Skin of body (tissue), 2 donors: ENCODE results near the gene JPT1. TPM values are rescaled to one million over a fixed set of nuclear protein-coding genes. Genes with fewer than 3 reads are reported as not detected.
A peak's percentile ranks its signal among the peaks of the same experiment; 100 is the strongest.
"Not testable (repeated sequence)": the region's sequence is repeated elsewhere in the genome, so short reads cannot be mapped to it uniquely, and the experiment has no call there.

Experiments
- DNase-seq: peaks from one replicate; lab custom pipeline; 2025; lab: John Stamatoyannopoulos, UW
- total RNA-seq: library from RNA; depleted of rRNA; stranded (reverse); fragments of >200 nt; gene quantifications from one replicate; pipeline ENCODE4 v1.2.3, GENCODE V29; 2014

Gene JPT1
- total RNA-seq, 1 donor from 2014 or later, result 27.9 TPM

DNA sequence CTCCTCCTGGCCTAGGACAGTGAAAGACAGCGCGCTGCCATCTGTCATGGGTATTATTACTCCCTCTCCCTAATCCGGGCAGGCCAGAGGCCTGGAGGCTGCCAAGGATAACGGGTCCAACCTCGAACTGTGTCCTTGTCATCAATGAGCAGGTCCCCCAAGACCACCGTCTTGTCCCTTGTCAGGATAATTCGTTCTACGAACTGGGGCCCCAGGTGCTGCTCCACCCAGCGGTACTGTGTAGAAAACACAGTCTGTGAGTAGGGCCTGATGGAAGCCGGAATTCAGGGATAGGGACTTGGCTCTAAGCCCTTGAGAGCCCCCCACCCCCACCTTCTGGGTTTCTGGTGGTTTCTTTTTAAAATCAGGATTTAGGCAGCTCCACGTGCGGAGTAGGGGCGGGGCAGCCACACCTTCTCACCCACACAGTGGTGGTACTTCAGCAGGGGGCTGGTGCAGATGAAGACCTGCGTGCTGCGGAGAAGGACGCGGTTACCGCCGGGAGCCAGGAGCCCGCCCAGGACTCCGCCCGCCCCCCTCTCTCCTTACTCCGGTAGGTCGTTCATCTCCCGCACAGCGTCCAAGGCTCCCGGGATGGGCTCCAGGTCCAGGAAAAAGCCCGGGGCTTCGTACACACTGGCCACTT lies 23.6 kb downstream of the JPT1 start:
- peak; percentile 47 for DNase-seq

DNA sequence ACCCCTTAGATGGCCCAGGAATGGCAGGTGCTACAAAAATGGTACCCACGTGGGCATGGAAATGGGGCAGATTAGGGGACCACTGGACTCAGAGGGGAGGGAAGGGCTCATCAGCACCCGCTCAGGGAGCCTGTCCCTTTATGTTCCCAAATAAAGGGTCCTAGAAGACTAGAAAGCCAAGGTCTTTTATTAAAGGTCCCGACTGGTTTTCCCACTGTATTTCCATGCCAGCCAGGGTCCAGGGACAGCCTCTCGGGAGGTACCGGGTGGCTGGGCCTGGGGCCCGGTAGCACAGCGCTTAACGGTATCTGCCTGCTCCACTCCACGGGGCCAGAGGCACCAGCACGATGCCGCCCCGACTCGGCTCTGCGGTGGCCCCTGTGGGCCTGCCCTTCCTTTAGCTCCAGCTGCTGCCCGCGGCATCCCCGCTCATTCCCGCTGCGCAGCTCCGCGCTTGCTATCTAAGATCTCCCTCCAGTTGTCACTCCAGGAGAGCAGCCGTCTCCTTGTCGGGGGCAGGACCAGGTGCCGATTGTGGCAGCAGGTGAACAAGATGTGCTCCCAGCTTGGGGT lies 24.2 kb downstream of the JPT1 start:
- no peak for DNase-seq

DNA sequence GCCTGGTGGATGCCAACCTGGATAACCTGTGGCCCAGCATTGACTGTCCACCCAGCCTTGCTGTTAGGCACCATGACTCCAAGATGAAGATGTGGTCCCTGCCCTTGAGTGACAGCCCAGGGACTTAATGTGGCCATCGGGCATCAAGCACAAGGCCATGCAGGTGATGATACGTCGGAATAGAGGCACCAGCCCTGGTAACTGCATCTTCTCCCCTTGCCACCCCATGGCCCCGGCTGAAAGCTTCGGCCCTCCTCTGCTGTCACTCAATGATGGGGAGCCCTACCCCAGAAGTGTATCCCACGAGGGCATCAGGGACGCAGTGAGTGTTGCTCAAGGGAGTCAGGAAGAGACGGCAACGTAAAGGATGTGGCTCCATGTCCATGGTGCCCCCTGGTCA lies 24.7 kb downstream of the JPT1 start:
- no peak for DNase-seq

DNA sequence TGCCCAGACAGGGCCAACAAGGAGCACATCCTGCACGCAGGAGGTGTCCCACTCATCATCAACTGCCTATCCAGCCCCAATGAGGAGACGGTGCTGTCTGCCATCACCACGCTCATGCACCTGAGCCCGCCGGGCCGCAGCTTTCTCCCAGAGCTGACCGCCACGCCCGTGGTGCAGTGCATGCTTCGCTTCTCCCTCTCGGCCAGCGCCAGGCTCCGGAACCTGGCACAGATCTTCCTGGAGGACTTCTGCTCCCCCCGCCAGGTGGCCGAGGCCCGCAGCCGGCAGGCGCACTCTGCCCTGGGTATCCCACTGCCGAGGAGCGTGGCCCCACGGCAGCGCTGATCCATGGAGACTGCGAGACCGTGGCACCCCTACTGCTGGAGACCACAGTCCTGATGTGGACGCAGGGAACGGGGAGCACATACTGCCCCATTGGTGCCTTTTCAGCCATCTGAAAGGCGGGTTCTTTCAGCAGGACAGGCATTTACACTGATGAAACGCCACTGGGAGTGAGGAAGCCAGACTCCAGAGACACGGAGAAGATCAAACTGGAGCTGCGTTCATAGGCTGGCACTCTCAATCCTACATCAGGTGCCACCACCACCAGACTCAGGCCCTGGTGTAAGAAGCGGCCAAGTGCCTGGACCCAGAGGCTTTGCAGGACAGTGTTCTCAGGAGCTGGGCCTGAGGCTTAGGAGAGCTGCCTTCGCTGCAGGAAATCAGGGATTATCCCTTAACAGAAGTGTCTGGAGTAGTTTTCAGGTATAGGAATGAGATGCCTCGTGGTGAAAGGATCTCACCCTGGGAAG lies 25.4 kb downstream of the JPT1 start:
- no peak for DNase-seq

DNA sequence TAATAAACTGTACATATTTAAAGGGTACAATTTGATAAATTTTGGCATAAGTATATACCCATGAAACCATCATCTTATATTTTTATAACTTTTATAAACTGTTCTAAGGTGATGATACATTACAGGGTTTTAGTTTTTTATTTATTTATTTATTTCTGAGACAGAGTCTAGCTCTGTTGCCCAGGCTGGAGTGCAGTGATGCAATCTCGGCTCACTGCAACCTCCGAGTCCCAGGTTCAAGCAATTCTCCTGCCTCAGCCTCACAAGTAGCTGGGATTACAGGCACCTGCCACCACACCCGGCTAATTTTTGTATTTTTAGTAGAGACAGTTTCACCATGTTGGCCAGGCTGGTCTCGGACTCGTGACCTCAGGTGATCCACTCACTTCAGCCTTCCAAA lies 26.4 kb downstream of the JPT1 start:
- DNase-seq, result not testable (repeated sequence)

DNA sequence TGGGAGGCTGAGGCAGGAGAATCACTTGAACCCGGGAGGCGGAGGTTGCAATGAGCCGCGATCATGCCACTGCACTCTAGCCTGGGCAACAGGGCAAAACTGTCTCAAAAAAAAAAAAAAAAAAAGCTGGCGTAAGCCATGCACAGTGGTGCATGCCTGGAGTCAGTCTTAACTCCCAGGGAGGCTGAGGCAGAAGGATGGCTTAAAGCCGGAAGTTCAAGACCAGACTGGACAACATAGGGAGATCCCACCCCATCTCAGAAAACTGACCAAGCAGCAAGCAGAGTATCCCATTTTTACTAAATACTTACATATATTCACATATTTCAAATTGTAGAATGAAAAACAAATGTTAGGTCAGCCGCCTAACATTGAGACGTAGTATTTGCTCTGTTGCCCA lies 27.4 kb downstream of the JPT1 start:
- no peak for DNase-seq

DNA sequence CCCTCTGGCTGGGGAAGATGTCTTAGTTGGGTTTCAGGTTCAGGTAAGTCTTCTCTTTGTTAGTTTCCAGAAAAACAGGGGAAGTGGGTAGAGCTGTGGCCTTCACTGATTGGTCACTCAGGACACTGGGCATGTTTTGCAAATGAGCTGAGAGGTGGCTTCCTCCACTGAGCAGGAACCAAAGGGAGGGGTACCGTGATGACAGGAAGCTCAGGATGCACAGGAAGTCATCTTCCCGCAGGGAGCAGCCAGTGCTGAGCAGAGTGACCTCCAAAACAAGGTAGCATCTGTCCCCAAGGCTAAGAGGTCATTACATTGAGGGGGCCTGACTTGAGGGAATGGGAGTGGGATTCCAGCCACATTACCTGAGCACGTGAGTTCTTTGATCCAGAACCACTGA lies 28.3 kb downstream of the JPT1 start:
- DNase-seq, result no peak

DNA sequence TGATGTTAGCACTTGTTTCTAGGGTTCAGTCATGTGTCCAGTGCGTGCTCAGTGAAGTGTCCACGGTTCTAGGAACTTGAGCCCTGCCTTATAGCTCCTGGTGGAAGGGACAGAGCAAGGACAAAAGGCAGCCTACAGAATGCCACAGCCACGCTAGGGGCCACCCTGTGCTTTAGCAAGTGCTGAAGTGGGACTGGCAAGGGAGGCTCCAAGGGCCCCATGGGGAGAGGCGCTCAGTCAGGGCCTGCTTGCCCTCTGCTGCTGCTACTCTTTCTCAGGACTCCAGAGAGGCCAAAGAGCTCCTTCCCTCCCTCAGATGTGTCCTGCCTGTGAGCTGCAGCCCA lies 29.5 kb downstream of the JPT1 start:
- no peak for DNase-seq

DNA sequence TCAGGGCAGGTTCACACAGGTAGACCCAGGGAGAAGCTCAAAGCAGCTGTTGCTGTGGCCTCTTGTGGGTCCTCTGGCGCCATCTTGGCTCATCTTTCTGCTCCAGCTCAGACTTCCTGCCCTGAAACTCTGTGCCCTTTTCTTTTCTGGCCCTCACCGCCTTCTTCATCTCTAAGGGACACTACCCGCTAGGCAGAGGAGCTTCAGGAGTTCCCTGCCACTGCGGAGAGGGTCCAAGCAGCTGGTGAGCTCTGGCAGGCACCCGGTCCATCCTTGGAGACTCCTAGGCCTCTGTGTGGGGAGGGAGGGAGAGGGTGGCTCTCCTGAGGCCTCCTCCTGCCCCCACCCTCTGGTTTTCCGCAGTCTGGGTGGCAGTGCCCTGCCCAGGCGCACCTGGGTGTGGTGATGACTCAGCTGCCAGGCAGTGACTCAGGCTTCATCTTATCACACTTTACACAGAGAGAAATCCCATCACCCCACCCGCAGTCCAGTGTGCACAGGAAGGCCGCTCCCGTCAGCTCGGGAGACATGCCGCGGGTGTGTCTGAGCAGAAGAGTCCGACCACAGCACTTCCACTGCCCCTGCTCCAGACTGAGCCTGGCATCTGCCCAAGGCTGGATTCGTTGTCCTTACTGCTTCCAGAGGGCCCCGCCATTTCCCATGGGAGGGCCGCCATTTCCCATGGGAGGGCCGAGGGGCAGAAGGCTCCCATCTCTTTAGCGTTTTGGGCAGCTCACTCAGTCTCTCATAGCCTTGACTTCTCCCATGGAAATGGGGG lies 30.1 kb downstream of the JPT1 start:
- DNase-seq, result no peak

DNA sequence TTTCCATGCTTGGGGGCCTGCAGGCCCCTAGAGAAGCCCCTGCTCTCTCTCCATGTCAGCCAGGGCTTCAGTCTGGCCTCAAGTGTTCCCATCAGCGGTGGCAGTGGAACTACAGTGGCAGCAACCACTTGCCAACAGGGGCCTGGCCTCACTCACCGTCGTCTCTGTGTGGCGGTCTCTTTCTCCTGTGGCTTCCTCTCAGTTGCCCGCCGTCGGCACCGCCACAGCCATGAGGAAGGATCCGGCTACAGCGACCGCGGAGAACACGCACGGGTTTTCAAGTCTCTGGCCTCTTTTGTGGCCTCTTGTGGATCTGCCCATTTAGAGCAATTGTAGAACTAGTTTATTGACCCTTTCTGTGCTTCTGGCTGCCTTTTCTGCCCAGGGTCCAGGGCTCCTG lies 36.0 kb downstream of the JPT1 start:
- no peak for DNase-seq

DNA sequence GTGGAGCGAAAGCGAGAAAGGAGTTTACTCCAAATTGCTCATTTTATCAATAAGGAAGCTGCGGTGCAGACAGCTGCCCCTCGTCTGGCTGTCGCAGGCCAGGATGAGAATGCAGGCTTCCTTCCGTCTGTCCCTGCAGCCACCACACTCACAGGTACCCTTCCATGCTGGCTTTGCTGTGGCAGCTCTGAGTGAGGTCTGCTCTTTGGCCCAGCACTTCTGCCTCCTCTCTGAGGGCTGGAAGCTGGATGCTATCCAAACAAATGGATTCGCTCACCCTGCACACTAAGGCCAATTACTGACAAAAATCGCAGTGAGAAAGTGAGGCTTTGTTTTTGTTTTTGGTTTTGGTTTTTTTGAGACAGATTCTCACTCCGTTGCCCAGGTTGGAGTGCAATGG lies 37.6 kb downstream of the JPT1 start:
- DNase-seq, result no peak

DNA sequence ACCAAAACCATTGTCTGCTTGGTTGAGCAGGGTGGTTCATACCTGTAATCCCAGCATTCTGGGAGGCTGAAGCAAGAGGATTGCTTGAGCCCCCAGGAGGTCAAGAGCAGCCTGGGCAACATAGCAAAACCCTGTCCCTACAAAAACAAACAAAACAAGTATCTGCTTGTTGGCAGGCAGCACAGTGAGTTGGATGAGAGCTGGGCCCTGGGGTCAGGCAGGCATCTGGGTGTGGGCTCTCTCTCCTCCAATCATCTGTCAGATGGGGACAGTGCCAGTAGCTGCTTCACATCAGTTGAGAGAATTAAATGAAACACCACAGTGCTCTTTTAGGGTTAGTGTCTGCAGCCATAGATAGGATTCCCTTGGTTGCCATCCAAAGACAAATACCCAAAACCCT lies 38.8 kb downstream of the JPT1 start:
- no peak for DNase-seq

DNA sequence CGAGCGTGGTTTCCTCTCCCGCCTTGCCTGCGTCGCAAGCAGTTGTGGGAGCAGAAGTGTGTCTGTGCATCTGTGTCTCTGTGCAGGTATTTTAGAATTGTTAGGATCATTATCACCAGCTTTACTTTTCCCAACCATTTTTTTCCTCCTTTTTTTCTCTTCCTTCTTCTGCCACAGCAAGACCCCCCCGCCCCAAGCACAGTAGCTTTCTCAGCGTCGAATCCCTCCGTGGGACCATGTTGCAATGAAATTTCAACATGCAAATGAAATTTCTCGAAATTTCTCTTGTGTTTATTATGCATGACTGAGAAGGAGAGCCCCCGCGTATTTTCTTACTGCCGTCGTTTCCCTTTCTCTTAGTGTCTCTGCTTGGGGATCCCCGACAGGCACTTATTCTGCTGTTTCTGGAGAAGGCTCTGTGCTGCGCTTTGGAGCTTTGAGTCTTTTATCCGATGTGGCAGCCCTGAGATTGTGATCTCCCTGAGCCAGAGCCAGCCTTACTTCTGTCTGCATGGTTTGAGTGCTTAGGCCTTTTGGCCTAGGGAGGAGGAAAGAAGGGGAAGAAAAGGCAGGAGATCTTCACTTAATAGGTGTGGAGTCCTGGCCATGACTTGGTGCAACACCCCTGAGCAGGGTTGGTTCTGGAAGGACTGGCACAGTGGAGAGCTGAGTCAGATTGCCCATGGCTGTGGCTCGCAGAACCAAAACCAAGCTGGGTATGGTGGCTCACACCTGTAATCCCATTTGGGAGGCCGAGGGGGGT lies 39.6 kb downstream of the JPT1 start:
- DNase-seq, result no peak

DNA sequence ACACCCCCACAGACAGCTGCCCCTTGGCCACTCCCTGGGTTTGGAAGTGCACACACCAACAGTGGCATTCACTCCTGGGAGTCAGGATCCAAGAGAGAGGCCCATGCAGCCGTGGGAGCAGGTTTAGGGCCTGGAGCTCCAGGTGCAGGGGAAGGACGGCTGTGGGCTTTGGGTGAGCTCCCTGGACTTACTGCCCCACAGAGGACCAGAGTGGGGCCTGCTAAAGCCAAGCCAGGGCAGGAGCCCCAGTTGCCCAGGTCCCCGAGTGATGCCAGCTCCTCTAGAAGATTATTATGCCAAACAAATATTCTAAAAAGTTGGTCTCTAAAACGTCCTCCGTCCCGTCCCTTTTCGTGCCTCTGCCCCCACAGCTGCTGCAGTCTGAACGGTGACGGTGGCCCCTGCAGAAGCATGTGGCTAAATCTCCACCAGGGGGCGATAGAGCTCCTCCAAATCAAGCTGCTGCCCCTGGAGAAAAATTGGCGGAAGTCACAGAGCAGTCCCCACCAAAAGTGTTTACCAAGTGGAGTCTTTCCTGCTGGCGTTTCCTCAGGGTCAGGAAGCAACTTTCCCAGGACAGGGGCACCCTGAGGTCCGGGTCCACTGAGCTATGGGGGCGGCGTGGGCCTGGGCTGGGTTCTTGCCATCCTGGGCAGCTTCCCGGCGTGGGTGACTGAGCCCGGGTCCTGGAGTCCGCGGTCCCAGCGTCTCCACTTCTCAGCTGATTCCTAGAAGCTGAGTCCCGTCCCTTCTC lies 40.3 kb downstream of the JPT1 start:
- DNase-seq, result peak; percentile 84

DNA sequence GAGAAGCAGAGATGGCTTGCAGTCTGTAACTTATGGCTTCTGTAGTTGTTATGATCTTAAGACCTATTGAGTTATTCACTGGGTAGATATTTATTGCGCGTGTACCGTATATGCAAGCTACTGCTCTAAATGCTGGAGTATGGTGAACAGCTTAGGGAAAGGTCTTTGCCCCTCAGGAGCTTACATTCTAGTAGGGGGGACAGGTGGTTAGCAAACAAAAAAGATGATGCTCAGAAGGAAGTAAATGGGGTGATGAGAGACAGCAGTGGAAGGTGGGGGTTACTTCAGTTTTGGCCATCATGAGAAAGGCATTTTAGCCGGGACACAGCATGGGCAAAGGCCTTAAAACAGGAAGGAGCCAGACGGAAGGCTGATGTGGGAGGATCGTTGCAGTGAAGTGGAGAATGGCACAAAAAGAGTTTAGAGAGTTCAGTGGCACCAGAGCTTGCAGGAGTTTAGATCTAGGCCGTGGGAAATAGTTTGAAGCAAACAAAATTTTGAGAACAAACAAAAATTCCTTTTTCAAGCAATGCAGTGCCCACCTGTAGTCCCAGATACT lies 42.5 kb downstream of the JPT1 start:
- DNase-seq, result no peak

DNA sequence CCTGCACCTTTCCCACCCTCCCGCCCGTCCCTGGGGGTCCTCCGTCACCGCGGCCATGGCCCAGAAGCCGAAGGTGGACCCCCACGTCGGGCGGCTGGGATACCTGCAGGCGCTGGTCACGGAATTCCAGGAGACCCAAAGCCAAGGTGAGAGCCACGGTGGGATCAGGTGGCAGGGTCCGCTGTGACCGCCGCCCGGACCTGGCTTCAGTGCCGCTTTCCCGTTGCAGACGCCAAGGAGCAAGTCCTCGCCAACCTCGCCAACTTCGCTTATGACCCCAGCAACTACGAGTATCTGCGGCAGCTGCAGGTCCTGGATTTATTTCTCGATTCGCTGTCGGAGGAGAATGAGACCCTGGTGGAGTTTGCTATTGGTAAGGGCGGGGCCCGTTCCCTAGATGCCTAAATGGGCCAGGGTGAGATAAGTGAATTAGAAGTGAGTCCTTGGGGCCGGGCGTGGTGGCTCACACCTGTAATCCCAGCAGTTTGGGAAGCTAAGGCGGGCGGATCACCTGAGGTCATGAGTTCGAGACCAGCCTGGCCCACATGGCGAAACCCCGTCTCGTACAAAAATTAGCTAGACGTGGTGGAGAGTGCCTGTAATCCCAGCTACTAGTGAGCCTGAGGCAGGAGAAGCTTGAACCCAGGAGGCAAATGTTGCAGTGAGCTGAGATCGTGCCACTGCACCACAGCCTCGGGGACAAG lies 43.9 kb downstream of the JPT1 start:
- no peak for DNase-seq

DNA sequence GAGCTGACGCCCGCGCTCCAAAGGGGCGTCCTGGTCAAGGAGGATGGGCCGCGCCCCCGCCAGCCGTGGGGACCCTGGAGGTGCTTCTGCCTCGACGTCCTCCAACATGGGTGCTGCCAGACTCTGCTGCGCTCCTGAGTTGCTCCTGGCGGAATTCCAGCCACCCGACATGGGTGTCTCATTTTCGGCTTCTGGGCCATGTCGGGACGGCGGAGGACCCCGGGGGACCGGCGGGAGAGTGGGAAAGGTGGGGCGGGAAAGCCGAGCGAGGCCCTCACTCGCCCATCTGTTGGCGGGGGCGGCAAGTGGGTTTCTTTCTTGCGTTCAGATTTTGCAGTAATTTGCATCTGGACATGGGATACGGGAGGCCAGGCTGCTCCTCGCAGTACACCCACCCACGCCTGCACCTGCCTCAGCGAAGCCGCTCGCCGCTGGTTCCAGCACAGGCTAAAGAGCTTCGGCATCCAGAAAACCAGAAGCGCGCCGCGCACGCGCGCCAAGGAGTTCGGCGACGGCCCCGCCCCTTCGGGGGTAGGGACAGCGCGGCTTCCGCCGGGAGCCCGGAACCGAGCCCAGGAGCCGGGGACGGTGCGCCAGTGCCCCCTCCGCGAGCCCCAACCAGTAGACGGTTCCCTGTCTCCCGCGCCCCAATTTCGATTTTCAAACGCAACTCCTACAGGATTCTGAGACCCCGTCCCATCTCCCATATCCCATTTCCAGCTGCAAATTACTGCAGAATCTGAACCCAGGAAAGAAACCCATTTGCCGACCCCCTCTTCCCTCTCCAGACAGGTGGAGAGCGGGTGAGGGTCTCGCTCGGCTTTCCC lies 44.7 kb downstream of the JPT1 start, which contains the start of gene ARMC7:
Gene ARMC7 (plus strand): TSS at position 563 of the 827 bp plus-strand sequence. CDS start 320 bp downstream, outside the sequence.
- DNase-seq, result peak; percentile 65

DNA sequence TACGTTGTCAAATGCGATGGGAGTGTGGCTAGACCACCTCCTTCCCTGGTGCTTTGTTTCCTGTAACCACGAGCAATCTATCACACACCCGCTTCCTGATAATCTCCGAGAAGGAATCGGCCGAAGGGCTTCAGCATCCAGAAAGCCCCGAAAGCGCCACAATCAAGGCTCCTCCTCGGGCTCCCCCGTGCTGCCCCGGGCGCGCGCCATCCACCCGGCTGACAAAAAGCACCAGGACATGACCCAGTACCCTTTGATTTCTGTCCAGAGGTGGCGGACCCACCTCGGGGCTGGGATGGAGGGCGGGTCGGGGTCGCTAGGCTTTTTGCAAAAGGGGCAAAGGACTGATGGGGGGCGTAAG lies 45.3 kb downstream of the JPT1 start:
- DNase-seq, result no peak

DNA sequence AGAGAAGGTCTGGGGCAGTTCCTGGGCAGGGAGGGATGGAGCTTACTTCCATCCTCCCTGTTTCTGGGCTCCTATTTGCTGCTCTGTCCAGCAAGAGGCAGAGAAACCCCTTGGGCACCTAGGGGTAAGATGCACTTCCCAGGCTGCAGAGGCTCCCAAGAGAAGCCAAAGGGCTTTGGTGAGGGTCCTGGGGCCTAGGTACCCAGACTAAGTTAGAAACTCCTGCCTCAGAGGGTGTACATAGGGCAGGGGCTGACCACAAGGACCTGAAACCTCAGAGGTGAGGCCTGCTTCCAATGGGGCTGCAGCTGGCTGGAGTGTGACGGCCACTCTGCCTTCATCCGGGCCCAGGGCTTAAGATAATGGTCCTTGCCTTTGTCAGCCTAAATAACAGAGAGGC lies 46.1 kb downstream of the JPT1 start:
- DNase-seq, result no peak
